ENCODE data around the gene SPOCD1. TPM values are rescaled to one million over a fixed set of nuclear protein-coding genes. Genes with fewer than 3 reads are reported as not detected.

SPOCD1 gene
- total RNA-seq, 4 donors from 2014 or later: 0.48 to 0.80 TPM; not detected in 2

DNA sequence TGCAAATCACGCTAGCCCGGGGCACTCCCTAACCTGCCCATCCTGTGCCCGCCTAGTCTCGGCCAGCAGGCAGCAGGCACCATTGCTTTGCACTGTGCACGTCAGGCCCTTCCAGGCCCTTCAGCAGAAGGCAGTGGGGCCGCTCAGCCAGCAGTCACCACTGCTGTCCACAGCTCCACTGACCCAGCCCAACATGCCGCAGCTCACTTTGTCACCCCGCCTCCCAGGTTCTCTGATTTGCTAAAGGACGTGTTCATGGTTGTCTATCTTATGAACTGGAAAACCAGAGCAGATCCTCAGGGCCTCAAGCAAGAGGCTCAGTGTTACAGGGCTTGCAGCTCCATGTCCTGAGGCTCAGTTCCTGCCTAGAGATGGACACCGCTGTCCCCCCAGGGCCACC is 14.2 kb upstream of the SPOCD1 start:
- no peaks in the 10 kb centered on the region for H3K9me3 ChIP-seq
- WGBS, 2 donors (ENCODE audit: low coverage in 1 of 2): 86% methylated on average over 10 of the region's 10 CpGs; no CpG with 5 or more reads in 1 of the 2 donors
- H3K27ac ChIP-seq: no peak overlapping the region
- H3K4me1 ChIP-seq: no peaks in the 10 kb centered on the region
- no peaks in the 10 kb centered on the region for H3K36me3 ChIP-seq
- in situ Hi-C loops (cut with MboI; ENCODE audit: low pct_ligation_motif_present in 1 of 4, low pct_unique_long_range_greater_than_20kb in 1 of 4, low sequenced_read_pairs in 3 of 4): loop anchor here in 1 of 4 donors (10.0 kb wide), 1 partner anchor 135 kb away; no protein-coding TSS in a partner anchor
- H3K4me3 ChIP-seq: no peak overlapping the region
- TF ChIP-seq EP300 (IDR thresholded peaks at IDR 0.05; ENCODE audit: low read depth) (no peak), POLR2A (IDR thresholded peaks at IDR 0.05) (no peak), POLR2AphosphoS5 (IDR thresholded peaks at IDR 0.05) (no peak)
- TF ChIP-seq, protein P1, sequence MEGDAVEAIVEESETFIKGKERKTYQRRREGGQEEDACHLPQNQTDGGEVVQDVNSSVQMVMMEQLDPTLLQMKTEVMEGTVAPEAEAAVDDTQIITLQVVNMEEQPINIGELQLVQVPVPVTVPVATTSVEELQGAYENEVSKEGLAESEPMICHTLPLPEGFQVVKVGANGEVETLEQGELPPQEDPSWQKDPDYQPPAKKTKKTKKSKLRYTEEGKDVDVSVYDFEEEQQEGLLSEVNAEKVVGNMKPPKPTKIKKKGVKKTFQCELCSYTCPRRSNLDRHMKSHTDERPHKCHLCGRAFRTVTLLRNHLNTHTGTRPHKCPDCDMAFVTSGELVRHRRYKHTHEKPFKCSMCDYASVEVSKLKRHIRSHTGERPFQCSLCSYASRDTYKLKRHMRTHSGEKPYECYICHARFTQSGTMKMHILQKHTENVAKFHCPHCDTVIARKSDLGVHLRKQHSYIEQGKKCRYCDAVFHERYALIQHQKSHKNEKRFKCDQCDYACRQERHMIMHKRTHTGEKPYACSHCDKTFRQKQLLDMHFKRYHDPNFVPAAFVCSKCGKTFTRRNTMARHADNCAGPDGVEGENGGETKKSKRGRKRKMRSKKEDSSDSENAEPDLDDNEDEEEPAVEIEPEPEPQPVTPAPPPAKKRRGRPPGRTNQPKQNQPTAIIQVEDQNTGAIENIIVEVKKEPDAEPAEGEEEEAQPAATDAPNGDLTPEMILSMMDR (IDR thresholded peaks at IDR 0.05): no peak
- H3K27me3 ChIP-seq: peaks cover 2% of the 10 kb centered on the region
- no peak for DNase-seq
- intact Hi-C loops (cut with DNase I; ENCODE audit: low total_unique reads): no loop called here

DNA sequence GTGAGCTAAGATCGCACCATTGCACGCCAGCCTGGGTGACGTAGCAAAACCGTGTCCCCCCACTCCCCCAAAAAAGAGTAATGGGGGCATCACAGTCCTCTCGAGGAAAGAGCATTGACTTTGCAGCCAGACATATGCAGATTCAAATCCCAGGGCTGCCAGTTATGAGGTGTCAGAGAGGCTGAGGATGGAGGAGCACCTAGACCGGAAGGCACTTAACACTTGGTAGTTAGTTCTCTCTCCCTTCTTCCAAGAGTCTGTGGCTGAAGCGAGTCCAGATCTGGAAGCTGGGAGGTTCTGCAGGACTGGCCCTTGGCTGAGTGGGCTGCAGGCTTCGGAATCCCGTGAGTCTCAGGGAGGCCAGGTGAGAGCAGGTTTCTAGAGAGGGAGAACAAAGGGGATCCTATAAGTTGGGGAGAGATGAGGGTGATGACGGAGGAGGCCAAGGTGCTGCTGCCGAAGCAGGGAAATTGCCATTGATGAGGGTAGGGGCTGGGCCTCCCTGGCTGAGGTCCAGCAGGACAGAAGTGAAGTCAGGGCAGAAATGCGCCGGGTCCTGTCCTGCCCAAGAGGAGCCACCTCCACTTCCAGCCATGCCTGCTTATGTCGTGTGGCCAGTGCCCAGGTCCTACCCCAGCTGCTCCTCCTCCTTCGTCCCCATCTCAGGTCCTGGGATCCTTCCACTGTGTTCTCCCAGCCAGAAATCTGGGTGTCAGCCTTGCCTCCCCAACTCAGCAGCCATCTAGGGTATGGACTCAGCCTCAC is 13.3 kb upstream of the SPOCD1 start:
- H3K9me3 ChIP-seq: no peaks in the 10 kb centered on the region
- H3K4me3 ChIP-seq: no peak overlapping the region
- no peaks in the 10 kb centered on the region for H3K36me3 ChIP-seq
- 92% methylated on average over 15 of the region's 15 CpGs; no CpG with 5 or more reads in 1 of the 2 donors for WGBS, 2 donors (ENCODE audit: low coverage in 1 of 2)
- no peak for DNase-seq
- in situ Hi-C loops (cut with MboI; ENCODE audit: low pct_ligation_motif_present in 1 of 4, low pct_unique_long_range_greater_than_20kb in 1 of 4, low sequenced_read_pairs in 3 of 4) (loop anchor here in 1 of 4 donors (10.0 kb wide), 1 partner anchor 136 kb away; no protein-coding TSS in a partner anchor), intact Hi-C loops (cut with DNase I; ENCODE audit: low total_unique reads) (no loop called here)
- TF ChIP-seq POLR2AphosphoS5 (IDR thresholded peaks at IDR 0.05) (no peak), EP300 (IDR thresholded peaks at IDR 0.05; ENCODE audit: low read depth) (no peak), POLR2A (IDR thresholded peaks at IDR 0.05) (no peak)
- TF ChIP-seq, protein P1 (IDR thresholded peaks at IDR 0.05): no peak
- H3K4me1 ChIP-seq: no peaks in the 10 kb centered on the region
- H3K27me3 ChIP-seq: peaks cover 2% of the 10 kb centered on the region
- no peak overlapping the region for H3K27ac ChIP-seq

DNA sequence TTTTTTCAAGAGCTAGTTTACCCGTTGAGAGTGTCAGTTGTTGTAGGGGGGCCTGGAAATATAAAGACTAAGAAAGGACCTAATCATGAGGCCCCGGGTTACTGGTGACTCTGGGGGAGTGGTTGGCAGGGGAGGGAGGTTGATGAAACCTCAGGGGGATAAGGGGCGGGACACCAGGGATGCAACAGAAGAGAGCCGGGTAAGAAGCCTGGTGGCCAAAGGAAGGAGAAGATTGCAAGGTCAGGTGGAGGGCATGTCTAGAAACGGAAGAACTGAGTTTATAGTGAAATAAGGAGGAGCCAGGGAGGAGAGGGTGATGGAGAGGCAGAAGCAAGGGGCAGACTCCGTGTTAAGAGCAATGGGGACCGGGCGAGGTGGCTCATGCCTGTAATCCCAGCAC is 12.5 kb upstream of the SPOCD1 start:
- Histone ChIP-seq H3K4me1 (no peaks in the 10 kb centered on the region), H3K4me3 (no peak overlapping the region), H3K27me3 (peaks cover 2% of the 10 kb centered on the region), H3K27ac (no peak overlapping the region), H3K36me3 (no peaks in the 10 kb centered on the region), H3K9me3 (no peaks in the 10 kb centered on the region)
- in situ Hi-C loops (cut with MboI; ENCODE audit: low pct_ligation_motif_present in 1 of 4, low pct_unique_long_range_greater_than_20kb in 1 of 4, low sequenced_read_pairs in 3 of 4) (loop anchor here in 1 of 4 donors (10.0 kb wide), 1 partner anchor 136 kb away; no protein-coding TSS in a partner anchor), intact Hi-C loops (cut with DNase I; ENCODE audit: low total_unique reads) (no loop called here)
- WGBS, 2 donors (ENCODE audit: low coverage in 1 of 2): 75 to 87% methylated on average over 6 to 8 of the region's 8 CpGs
- TF ChIP-seq POLR2AphosphoS5 (IDR thresholded peaks at IDR 0.05): no peak
- no peak for TF ChIP-seq EP300 (IDR thresholded peaks at IDR 0.05; ENCODE audit: low read depth)
- no peak for TF ChIP-seq POLR2A (IDR thresholded peaks at IDR 0.05)
- TF ChIP-seq, protein P1 (IDR thresholded peaks at IDR 0.05): no peak
- DNase-seq: no peak

DNA sequence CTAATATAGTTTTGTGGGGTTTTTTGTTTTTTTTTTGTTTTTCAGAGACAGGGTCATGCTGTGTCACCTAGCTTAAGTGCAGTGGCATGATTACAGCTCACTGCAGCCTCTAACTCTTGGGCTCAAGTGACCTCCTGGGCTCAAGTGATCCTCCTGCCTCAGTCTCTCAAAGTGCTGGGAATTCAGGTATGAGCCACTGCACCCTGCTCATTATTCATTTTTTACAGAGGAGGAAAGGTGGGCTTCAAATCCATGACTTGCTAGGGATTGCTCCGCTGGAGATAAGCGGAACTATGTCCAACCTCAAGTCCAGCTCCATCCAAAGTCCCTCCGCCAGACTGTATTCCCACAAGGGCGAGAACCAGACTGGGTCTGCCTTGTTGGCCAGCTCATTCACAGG is 8.0 kb upstream of the SPOCD1 start:
- in situ Hi-C loops (cut with MboI; ENCODE audit: low pct_ligation_motif_present in 1 of 4, low pct_unique_long_range_greater_than_20kb in 1 of 4, low sequenced_read_pairs in 3 of 4) (loop anchor here in 1 of 4 donors (10.0 kb wide), 1 partner anchor 141 kb away; no protein-coding TSS in a partner anchor), intact Hi-C loops (cut with DNase I; ENCODE audit: low total_unique reads) (no loop called here)
- Histone ChIP-seq H3K27me3 (no peaks in the 10 kb centered on the region), H3K4me1 (no peaks in the 10 kb centered on the region), H3K9me3 (no peaks in the 10 kb centered on the region), H3K27ac (no peak overlapping the region), H3K4me3 (no peak overlapping the region), H3K36me3 (no peaks in the 10 kb centered on the region)
- WGBS, 2 donors (ENCODE audit: low coverage in 1 of 2): 95 to 100% methylated on average over 1 to 4 of the region's 4 CpGs
- TF ChIP-seq, protein P1 (IDR thresholded peaks at IDR 0.05): no peak
- TF ChIP-seq POLR2A (IDR thresholded peaks at IDR 0.05) (no peak), EP300 (IDR thresholded peaks at IDR 0.05; ENCODE audit: low read depth) (no peak), POLR2AphosphoS5 (IDR thresholded peaks at IDR 0.05) (no peak)
- no peak for DNase-seq

Data from transverse colon (tissue), 4 donors.